ENCODE measurements around the gene CARNS1.

DNA sequence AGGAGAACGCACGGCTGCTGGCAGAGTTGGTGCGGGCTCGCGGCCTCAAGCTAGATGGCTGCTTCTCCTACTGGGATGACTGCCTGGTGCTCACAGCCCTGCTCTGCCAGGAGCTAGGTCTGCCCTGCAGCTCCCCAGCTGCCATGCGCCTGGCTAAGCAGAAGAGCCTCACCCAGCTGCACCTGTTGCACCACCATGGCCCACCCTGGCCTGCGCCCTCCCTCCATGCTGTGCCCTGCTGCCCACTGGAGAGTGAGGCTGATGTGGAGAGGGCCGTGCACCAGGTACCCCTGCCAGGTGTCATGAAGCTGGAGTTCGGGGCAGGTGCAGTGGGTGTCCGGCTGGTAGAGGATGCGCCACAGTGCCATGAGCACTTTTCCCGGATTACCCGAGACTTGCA lies 8.0 kb downstream of the CARNS1 start:
- TF ChIP-seq, protein P1, sequence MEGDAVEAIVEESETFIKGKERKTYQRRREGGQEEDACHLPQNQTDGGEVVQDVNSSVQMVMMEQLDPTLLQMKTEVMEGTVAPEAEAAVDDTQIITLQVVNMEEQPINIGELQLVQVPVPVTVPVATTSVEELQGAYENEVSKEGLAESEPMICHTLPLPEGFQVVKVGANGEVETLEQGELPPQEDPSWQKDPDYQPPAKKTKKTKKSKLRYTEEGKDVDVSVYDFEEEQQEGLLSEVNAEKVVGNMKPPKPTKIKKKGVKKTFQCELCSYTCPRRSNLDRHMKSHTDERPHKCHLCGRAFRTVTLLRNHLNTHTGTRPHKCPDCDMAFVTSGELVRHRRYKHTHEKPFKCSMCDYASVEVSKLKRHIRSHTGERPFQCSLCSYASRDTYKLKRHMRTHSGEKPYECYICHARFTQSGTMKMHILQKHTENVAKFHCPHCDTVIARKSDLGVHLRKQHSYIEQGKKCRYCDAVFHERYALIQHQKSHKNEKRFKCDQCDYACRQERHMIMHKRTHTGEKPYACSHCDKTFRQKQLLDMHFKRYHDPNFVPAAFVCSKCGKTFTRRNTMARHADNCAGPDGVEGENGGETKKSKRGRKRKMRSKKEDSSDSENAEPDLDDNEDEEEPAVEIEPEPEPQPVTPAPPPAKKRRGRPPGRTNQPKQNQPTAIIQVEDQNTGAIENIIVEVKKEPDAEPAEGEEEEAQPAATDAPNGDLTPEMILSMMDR (IDR thresholded peaks at IDR 0.05) = no peak
- no peak for TF ChIP-seq POLR2A (IDR thresholded peaks at IDR 0.05)
